ENCODE results near the gene NUP85.
"Not testable (repeated sequence)": the region's sequence is repeated elsewhere in the genome, so short reads cannot be mapped to it uniquely, and the experiment has no call there.

The NUP85 gene

GRCh38 chr17:75205793-75206163, 299 bp downstream of the NUP85 start:
- DNase-seq (ENCODE audit: low read depth): no peak

GRCh38 chr17:75207050-75207407, 1.6 kb downstream of the NUP85 start:
- DNase-seq (ENCODE audit: low read depth): not testable (repeated sequence)

- no peak for DNase-seq (ENCODE audit: low read depth)
Observed at GRCh38 chr17:75207760-75208159, 2.3 kb downstream of the NUP85 start.

GRCh38 chr17:75208161-75208560, 2.7 kb downstream of the NUP85 start:
- DNase-seq (ENCODE audit: low read depth): no peak

- DNase-seq (ENCODE audit: low read depth): no peak
Observed at GRCh38 chr17:75209061-75209460, 3.6 kb downstream of the NUP85 start.

- no peak for DNase-seq (ENCODE audit: low read depth)
Observed at GRCh38 chr17:75218131-75218530, 12.7 kb downstream of the NUP85 start.

- no peak for DNase-seq (ENCODE audit: low read depth)
Observed at GRCh38 chr17:75219815-75220214, 14.3 kb downstream of the NUP85 start.

GRCh38 chr17:75225016-75225415, 19.5 kb downstream of the NUP85 start:
- no peak for DNase-seq (ENCODE audit: low read depth)

GRCh38 chr17:75227729-75228128, 22.2 kb downstream of the NUP85 start:
- no peak for DNase-seq (ENCODE audit: low read depth)

- DNase-seq (ENCODE audit: low read depth): no peak
Observed at GRCh38 chr17:75228305-75228704, 22.8 kb downstream of the NUP85 start.

- DNase-seq (ENCODE audit: low read depth): no peak
Observed at GRCh38 chr17:75228847-75229246, 23.4 kb downstream of the NUP85 start.

GRCh38 chr17:75231071-75231470, 25.6 kb downstream of the NUP85 start:
- DNase-seq (ENCODE audit: low read depth): no peak

- DNase-seq (ENCODE audit: low read depth): no peak
Observed at GRCh38 chr17:75231741-75232464, 26.4 kb downstream of the NUP85 start.

GRCh38 chr17:75232786-75233185, 27.3 kb downstream of the NUP85 start:
- no peak for DNase-seq (ENCODE audit: low read depth)

GRCh38 chr17:75237100-75238014, 31.9 kb downstream of the NUP85 start:
- no peak for DNase-seq (ENCODE audit: low read depth)

- no peak for DNase-seq (ENCODE audit: low read depth)
Observed at GRCh38 chr17:75238020-75238580, 32.6 kb downstream of the NUP85 start.

GRCh38 chr17:75238684-75239191, 33.3 kb downstream of the NUP85 start:
- peak; percentile 62 for DNase-seq (ENCODE audit: low read depth)

GRCh38 chr17:75239214-75239613, 33.7 kb downstream of the NUP85 start:
- DNase-seq (ENCODE audit: low read depth): no peak

- no peak for DNase-seq (ENCODE audit: low read depth)
Observed at GRCh38 chr17:75239778-75240393, 34.4 kb downstream of the NUP85 start.

GRCh38 chr17:75240394-75241142, 35.1 kb downstream of the NUP85 start:
- no peak for DNase-seq (ENCODE audit: low read depth)

- no peak for DNase-seq (ENCODE audit: low read depth)
Observed at GRCh38 chr17:75241143-75241430, 35.6 kb downstream of the NUP85 start.

- no peak for DNase-seq (ENCODE audit: low read depth)
Observed at GRCh38 chr17:75241502-75241901, 36.0 kb downstream of the NUP85 start.
